ENCODE results near the gene ZNF705A.
"Not testable (repeated sequence)": the region's sequence is repeated elsewhere in the genome, so short reads cannot be mapped to it uniquely, and the experiment has no call there.

ZNF705A gene

GRCh38 chr12:8188088-8188487 lies 31.3 kb downstream of the ZNF705A start:
- not testable (repeated sequence) for H3K36me3 ChIP-seq (ENCODE audit: control insufficient read depth, insufficient read depth, low read length); H3K4me3 ChIP-seq (ENCODE audit: low read depth, low read length); H3K4me1 ChIP-seq (ENCODE audit: control insufficient read depth, insufficient read depth, low read length); H3K9me3 ChIP-seq (ENCODE audit: control insufficient read depth, insufficient read depth, low read depth, low read length); H3K27ac ChIP-seq (ENCODE audit: low read depth, low read length); H3K27me3 ChIP-seq (ENCODE audit: control insufficient read depth, insufficient read depth, low read length); H3K9ac ChIP-seq (ENCODE audit: low read length)

GRCh38 chr12:8197685-8198308 lies 41.0 kb downstream of the ZNF705A start:
- not testable (repeated sequence) for H3K9me3 ChIP-seq (ENCODE audit: control insufficient read depth, insufficient read depth, low read depth, low read length); H3K27me3 ChIP-seq (ENCODE audit: control insufficient read depth, insufficient read depth, low read length)

GRCh38 chr12:8218711-8219382 lies 62.0 kb downstream of the ZNF705A start:
- H3K36me3 ChIP-seq (ENCODE audit: control insufficient read depth, insufficient read depth, low read length); H3K27me3 ChIP-seq (ENCODE audit: control insufficient read depth, insufficient read depth, low read length); H3K9ac ChIP-seq (ENCODE audit: low read length); H3K4me1 ChIP-seq (ENCODE audit: control insufficient read depth, insufficient read depth, low read length); H3K9me3 ChIP-seq (ENCODE audit: control insufficient read depth, insufficient read depth, low read depth, low read length); H3K4me3 ChIP-seq (ENCODE audit: low read depth, low read length); H3K27ac ChIP-seq (ENCODE audit: low read depth, low read length): not testable (repeated sequence)

More at GRCh38 chr12:8197685-8198308, 41.0 kb downstream of the ZNF705A start:
- H3K4me3 ChIP-seq (ENCODE audit: low read depth, low read length); H3K27ac ChIP-seq (ENCODE audit: low read depth, low read length); H3K4me1 ChIP-seq (ENCODE audit: control insufficient read depth, insufficient read depth, low read length); H3K36me3 ChIP-seq (ENCODE audit: control insufficient read depth, insufficient read depth, low read length); H3K9ac ChIP-seq (ENCODE audit: low read length): not testable (repeated sequence)

- not testable (repeated sequence) for H3K36me3 ChIP-seq (ENCODE audit: control insufficient read depth, insufficient read depth, low read length); H3K27ac ChIP-seq (ENCODE audit: low read depth, low read length); H3K9me3 ChIP-seq (ENCODE audit: control insufficient read depth, insufficient read depth, low read depth, low read length); H3K9ac ChIP-seq (ENCODE audit: low read length); H3K27me3 ChIP-seq (ENCODE audit: control insufficient read depth, insufficient read depth, low read length); H3K4me1 ChIP-seq (ENCODE audit: control insufficient read depth, insufficient read depth, low read length); H3K4me3 ChIP-seq (ENCODE audit: low read depth, low read length)
These were observed 64.6 kb downstream of the ZNF705A start for GRCh38 chr12:8221375-8221774.

GRCh38 chr12:8221844-8222243 lies 65.0 kb downstream of the ZNF705A start:
- H3K4me3 ChIP-seq (ENCODE audit: low read depth, low read length); H3K9me3 ChIP-seq (ENCODE audit: control insufficient read depth, insufficient read depth, low read depth, low read length); H3K27me3 ChIP-seq (ENCODE audit: control insufficient read depth, insufficient read depth, low read length); H3K9ac ChIP-seq (ENCODE audit: low read length); H3K4me1 ChIP-seq (ENCODE audit: control insufficient read depth, insufficient read depth, low read length); H3K36me3 ChIP-seq (ENCODE audit: control insufficient read depth, insufficient read depth, low read length); H3K27ac ChIP-seq (ENCODE audit: low read depth, low read length): not testable (repeated sequence)

- H3K27ac ChIP-seq (ENCODE audit: low read depth, low read length); H3K27me3 ChIP-seq (ENCODE audit: control insufficient read depth, insufficient read depth, low read length); H3K4me3 ChIP-seq (ENCODE audit: low read depth, low read length); H3K4me1 ChIP-seq (ENCODE audit: control insufficient read depth, insufficient read depth, low read length); H3K9me3 ChIP-seq (ENCODE audit: control insufficient read depth, insufficient read depth, low read depth, low read length); H3K36me3 ChIP-seq (ENCODE audit: control insufficient read depth, insufficient read depth, low read length); H3K9ac ChIP-seq (ENCODE audit: low read length): not testable (repeated sequence)
These were observed 65.5 kb downstream of the ZNF705A start for GRCh38 chr12:8222303-8222702.

GRCh38 chr12:8223646-8224045 lies 66.8 kb downstream of the ZNF705A start:
- H3K4me1 ChIP-seq (ENCODE audit: control insufficient read depth, insufficient read depth, low read length); H3K27me3 ChIP-seq (ENCODE audit: control insufficient read depth, insufficient read depth, low read length); H3K9ac ChIP-seq (ENCODE audit: low read length); H3K27ac ChIP-seq (ENCODE audit: low read depth, low read length); H3K9me3 ChIP-seq (ENCODE audit: control insufficient read depth, insufficient read depth, low read depth, low read length); H3K4me3 ChIP-seq (ENCODE audit: low read depth, low read length); H3K36me3 ChIP-seq (ENCODE audit: control insufficient read depth, insufficient read depth, low read length): not testable (repeated sequence)

- not testable (repeated sequence) for H3K9me3 ChIP-seq (ENCODE audit: control insufficient read depth, insufficient read depth, low read depth, low read length); H3K27ac ChIP-seq (ENCODE audit: low read depth, low read length); H3K4me3 ChIP-seq (ENCODE audit: low read depth, low read length); H3K4me1 ChIP-seq (ENCODE audit: control insufficient read depth, insufficient read depth, low read length); H3K9ac ChIP-seq (ENCODE audit: low read length); H3K36me3 ChIP-seq (ENCODE audit: control insufficient read depth, insufficient read depth, low read length); H3K27me3 ChIP-seq (ENCODE audit: control insufficient read depth, insufficient read depth, low read length)
These were observed 68.0 kb downstream of the ZNF705A start for GRCh38 chr12:8224782-8225181.

GRCh38 chr12:8226355-8226754 lies 69.5 kb downstream of the ZNF705A start:
- H3K4me3 ChIP-seq (ENCODE audit: low read depth, low read length): no peak overlapping the region
- no peak overlapping the region for H3K9ac ChIP-seq (ENCODE audit: low read length)
- no peaks in the 10 kb centered on the region for H3K36me3 ChIP-seq (ENCODE audit: control insufficient read depth, insufficient read depth, low read length)
- H3K9me3 ChIP-seq (ENCODE audit: control insufficient read depth, insufficient read depth, low read depth, low read length): no peaks in the 10 kb centered on the region
- peaks cover 5% of the 10 kb centered on the region; the same call in 1 of the 2 replicates for H3K4me1 ChIP-seq (ENCODE audit: control insufficient read depth, insufficient read depth, low read length)
- no peaks in the 10 kb centered on the region for H3K27me3 ChIP-seq (ENCODE audit: control insufficient read depth, insufficient read depth, low read length)
- H3K27ac ChIP-seq (ENCODE audit: low read depth, low read length): no peak overlapping the region

- H3K27me3 ChIP-seq (ENCODE audit: control insufficient read depth, insufficient read depth, low read length); H3K9me3 ChIP-seq (ENCODE audit: control insufficient read depth, insufficient read depth, low read depth, low read length); H3K36me3 ChIP-seq (ENCODE audit: control insufficient read depth, insufficient read depth, low read length); H3K9ac ChIP-seq (ENCODE audit: low read length); H3K27ac ChIP-seq (ENCODE audit: low read depth, low read length); H3K4me3 ChIP-seq (ENCODE audit: low read depth, low read length); H3K4me1 ChIP-seq (ENCODE audit: control insufficient read depth, insufficient read depth, low read length): not testable (repeated sequence)
These were observed 70.3 kb downstream of the ZNF705A start, which contains the start of gene FAM90A1 for GRCh38 chr12:8226992-8227731. FAM90A1 (minus strand) TSS chr12:8227618; CDS start chr12:8224832, 2,786 bp downstream.

- H3K4me3 ChIP-seq (ENCODE audit: low read depth, low read length); H3K9me3 ChIP-seq (ENCODE audit: control insufficient read depth, insufficient read depth, low read depth, low read length); H3K27me3 ChIP-seq (ENCODE audit: control insufficient read depth, insufficient read depth, low read length); H3K9ac ChIP-seq (ENCODE audit: low read length); H3K27ac ChIP-seq (ENCODE audit: low read depth, low read length); H3K4me1 ChIP-seq (ENCODE audit: control insufficient read depth, insufficient read depth, low read length); H3K36me3 ChIP-seq (ENCODE audit: control insufficient read depth, insufficient read depth, low read length): not testable (repeated sequence)
These were observed 70.9 kb downstream of the ZNF705A start for GRCh38 chr12:8227732-8228077.
